Heart right ventricle (tissue), 16 donors: ENCODE data around the gene AURKAIP1. TPM values are rescaled to one million over a fixed set of nuclear protein-coding genes. Genes with fewer than 3 reads are reported as not detected.

Experiments used
- ATAC-seq, 8 donors: fragments of 200-7000 bp; cut with Tn5 transposase; one replicate each; pipeline ENCODE4 v1.9.1; 2020; ENCODE audit warnings: mild to moderate bottlenecking in 8 of 8, moderate library complexity in 8 of 8, moderate number of reproducible peaks in 1 of 8
- DNase-seq, 2 donors: peaks; one replicate each; pipeline ENCODE4 v3.0.0-alpha.2; 2020
- H3K27ac ChIP-seq, 10 donors: fragments of 200-600 bp; sonication (generic) in 2 of 10; one replicate each; pipeline versions ENCODE4 v1.5.0 to v1.8.0; 2020 to 2022; ENCODE audit warnings: mild to moderate bottlenecking in 3 of 10
- H3K27me3 ChIP-seq, 7 donors: fragments of 200-600 bp; one replicate each; pipeline ENCODE4 v1.8.0; 2021 to 2022; ENCODE audit warnings: mild to moderate bottlenecking in 2 of 7
- H3K36me3 ChIP-seq, 9 donors: fragments of 200-600 bp; sonication (generic) in 1 of 9; one replicate each; pipeline versions ENCODE4 v1.5.0 to v1.8.0; 2020 to 2022; ENCODE audit warnings: mild to moderate bottlenecking in 2 of 9
- H3K4me1 ChIP-seq, 9 donors: fragments of 200-600 bp; sonication (generic) in 1 of 9; one replicate each; pipeline versions ENCODE4 v1.5.0 to v1.8.0; 2020 to 2022; ENCODE audit warnings: mild to moderate bottlenecking in 4 of 9
- H3K4me3 ChIP-seq, 10 donors: fragments of 200-600 bp; sonication (generic) in 2 of 10; one replicate each; pipeline versions ENCODE4 v1.5.0 to v1.8.0; 2020 to 2022; ENCODE audit warnings: mild to moderate bottlenecking in 7 of 10, moderate library complexity in 2 of 10
- H3K9me3 ChIP-seq, 11 donors: fragments of 200-600 bp in 10 of 11; sonication (generic) in 2 of 11; one replicate each; pipeline versions ENCODE4 v1.5.0 to v1.8.0; 2013 to 2022; ENCODE audit warnings: mild to moderate bottlenecking in 2 of 11, control low read depth in 1 of 11, moderate library complexity in 1 of 11
- CTCF ChIP-seq, 9 donors: fragments of 200-600 bp; sonication (generic) in 2 of 9; IDR thresholded peaks; one replicate each; pipeline versions ENCODE4 v1.5.0 to v1.8.0; 2021 to 2022; ENCODE audit warnings: antibody characterized with exemption in 9 of 9, mild to moderate bottlenecking in 5 of 9, moderate library complexity in 1 of 9
- WGBS, 2 donors: extraction: QIAGEN DNeasy Blood & Tissue Kit; methylation state at CpG; one replicate each; pipeline ENCODE4 v1.1.7; 2013; ENCODE audit warnings: inconsistent platforms in 1 of 2; 5-methylcytosine and 5-hydroxymethylcytosine counted together
- intact Hi-C, 10 donors: fragments of 100-400 bp; cut with DNase I; formaldehyde crosslinking; loops; one replicate each; pipeline versions ENCODE4 v1.11.1 to v1.14.2; 2022
- polyA plus RNA-seq, 2 donors: library from polyadenylated mRNA; stranded (reverse); fragments of 200-250 nt; gene quantifications; one replicate each; pipeline ENCODE4 v1.2.3, GENCODE V29; 2013
- total RNA-seq, 10 donors: library from RNA; stranded (reverse); fragmentation: NEBNext Ultra II Directional in 3 of 10; extraction: Animal tissue kit (Norgen Biotek cat#: 25700) in 3 of 10; gene quantifications; one replicate each; pipeline versions ENCODE4 v1.2.1 to v1.2.4, GENCODE V29; 2021 to 2023
- donor health status: Arrhythmogenic right ventricular cardiomyopathy.
- donor health status: ischemic (EF 13 %, LVEDD 7.1; RV severe dilation, severe dysfunction).
- donor health status: healthy with polysubstance abuse.
- donor health status: DM: no; HTN: yes; CAD: no.
- donor health status: DM: no; HTN: no; CAD: no.
- donor health status: ischemic (EF 25% LVEDD 6.9; RV normal size, moderate dysfunction).
- donor health status: ischemic (EF 25% LVEDD 5.7; RV mildly dilated, moderate dysfunction).
- donor health status: healthy.
- donor health status: DM: yes; HTN: yes; CAD: no.
- donor health status: Ischemic cardiomyopathy.
- donor health status: ischemic (EF 35%, LVEDD 5.7; RV mildly dilated, moderate dysfunction).
- donor health status: nonischemic (EF 11% LVEDD 7.7; RV severe dilation, severe dysfunction).
- donor health status: DM: yes; HTN: yes; CAD: no.
- donor health status: PGD.
- donor health status: ischemic (EF 29% LVEDD 5.4; RV normal size, mild dysfunction).
- donor health status: nonischemic (EF 23%, LVEDD 6.1; RV moderate dilation, normal function).

The AURKAIP1 gene
- total and polyA plus RNA-seq, 12 donors, result 176 to 528 (median 196) TPM

GRCh38 chr1:1358433-1359271, 16.4 kb downstream of the AURKAIP1 start, which contains the start of gene MXRA8:
TSS of gene MXRA8 (minus strand) at chr1:1358555. CDS start at chr1:1358504, 51 bp downstream.
- Histone ChIP-seq H3K36me3 (peaks cover 0 to 13% (median 0%) of the 10 kb centered on the region in 9 donors), H3K4me1 (peaks cover 6 to 66% (median 33%) of the 10 kb centered on the region in 9 donors), H3K27me3 (peaks cover 0 to 86% (median 49%) of the 10 kb centered on the region in 7 donors), H3K27ac (peak within 1 kb of the TSS; percentile 57 to 93 (median 85)), H3K4me3 (peak within 1 kb of the TSS; percentile 19 to 69 (median 52)), H3K9me3 (no peaks in the 10 kb centered on the region)
- DNase-seq (peak; percentile 75 to 80), ATAC-seq (peak; percentile 27 to 77 (median 70))
- WGBS, 2 donors, result 30% methylated on average over 29 of the region's 29 CpGs
- no peak for TF ChIP-seq CTCF (IDR thresholded peaks at IDR 0.05)
- intact Hi-C loops, result loop anchor here in 1 of 10 donors (5.0 kb wide), 1 partner anchor 241 kb away; the partner anchor contains the start of gene C1orf159

- peak overlapping the region; percentile 19 to 69 (median 52) for H3K4me3 ChIP-seq
- peaks cover 0 to 90% (median 56%) of the 10 kb centered on the region in 7 donors for H3K27me3 ChIP-seq
- peak overlapping the region; percentile 57 to 93 (median 85) for H3K27ac ChIP-seq
- no peak for ATAC-seq
- intact Hi-C loops, result loop anchor here in 1 of 10 donors (5.0 kb wide), 1 partner anchor 241 kb away; the partner anchor contains the start of gene C1orf159
- 13 to 17% methylated on average over 18 of the region's 18 CpGs for WGBS, 2 donors
- H3K4me1 ChIP-seq, result peaks cover 12 to 73% (median 40%) of the 10 kb centered on the region in 9 donors
- DNase-seq, result no peak
- TF ChIP-seq CTCF (IDR thresholded peaks at IDR 0.05), result no peak
- H3K36me3 ChIP-seq, result peaks cover 0 to 19% (median 0%) of the 10 kb centered on the region in 9 donors
- no peaks in the 10 kb centered on the region for H3K9me3 ChIP-seq
These were observed 17.1 kb downstream of the AURKAIP1 start for GRCh38 chr1:1357871-1358432.

GRCh38 chr1:1356796-1357401, 18.1 kb downstream of the AURKAIP1 start:
- H3K9me3 ChIP-seq, result no peaks in the 10 kb centered on the region
- H3K27me3 ChIP-seq, result peaks cover 0 to 92% (median 59%) of the 10 kb centered on the region in 7 donors
- peak overlapping the region in 9 of 10 donors; percentile 19 to 69 (median 52) for H3K4me3 ChIP-seq
- peak overlapping the region in 8 of 10 donors; percentile 31 to 93 (median 84) for H3K27ac ChIP-seq
- H3K36me3 ChIP-seq, result peaks cover 0 to 19% (median 0%) of the 10 kb centered on the region in 9 donors
- ATAC-seq (no peak), DNase-seq (peak; percentile 12 to 23)
- WGBS, 2 donors, result 44 to 46% methylated on average over 26 of the region's 26 CpGs
- intact Hi-C loops, result loop anchor here in 1 of 10 donors (5.0 kb wide), 1 partner anchor 240 kb away; the partner anchor contains the start of gene C1orf159
- no peak for TF ChIP-seq CTCF (IDR thresholded peaks at IDR 0.05)
- peaks cover 12 to 78% (median 50%) of the 10 kb centered on the region in 9 donors for H3K4me1 ChIP-seq
